Pancreas (tissue), 10 donors: Measurements from ENCODE around the gene ZMYND19. TPM values are rescaled to one million over a fixed set of nuclear protein-coding genes. Genes with fewer than 3 reads are reported as not detected.

Experiments used
- ATAC-seq, 4 donors: fragments of 200-7000 bp; cut with Tn5 transposase; one replicate each; pipeline versions ENCODE4 v1.8.0 to v1.9.1; 2020; ENCODE audit warnings: mild to moderate bottlenecking in 4 of 4, moderate library complexity in 4 of 4
- DNase-seq, 6 donors: peaks; one replicate each; pipeline ENCODE4 v3.0.0-alpha.2; 2020
- FAIRE-seq: peaks from 2 replicates; lab custom pipeline; 2012; peaks lifted over from hg19 to GRCh38; lab: Jason Lieb, UNC
- H3K27ac ChIP-seq, 4 donors: fragments of 200-600 bp; sonication (generic); 1 replicate in 3 of 4; 2 replicates in 1 of 4; pipeline versions ENCODE4 v1.5.0 to v1.8.0; 2020
- H3K27me3 ChIP-seq, 4 donors: fragments of 200-600 bp; one replicate each; pipeline ENCODE4 v1.8.0; 2021
- H3K36me3 ChIP-seq, 3 donors: fragments of 200-600 bp; sonication (generic) in 1 of 3; one replicate each; pipeline versions ENCODE4 v1.5.0 to v1.8.0; 2020 to 2021
- H3K4me1 ChIP-seq, 3 donors: fragments of 200-600 bp; one replicate each; pipeline ENCODE4 v1.8.0; 2021
- H3K4me3 ChIP-seq, 4 donors: fragments of 200-600 bp; sonication (generic) in 2 of 4; one replicate each; pipeline versions ENCODE4 v1.5.0 to v1.8.0; 2020 to 2021
- H3K9me3 ChIP-seq, 4 donors: fragments of 200-600 bp; one replicate each; pipeline ENCODE4 v1.8.0; 2021
- CTCF ChIP-seq, 4 donors: fragments of 200-600 bp; sonication (generic) in 3 of 4; IDR thresholded peaks; one replicate each; pipeline versions ENCODE4 v1.5.0 to v1.8.0; 2021; ENCODE audit warnings: antibody characterized with exemption in 4 of 4
- WGBS, 2 donors: extraction: QIAGEN DNeasy Blood & Tissue Kit; methylation state at CpG; one replicate each; pipeline ENCODE4 v1.1.7; 2013; 5-methylcytosine and 5-hydroxymethylcytosine counted together
- intact Hi-C, 3 donors: fragments of 100-400 bp; cut with DNase I; formaldehyde crosslinking; loops; one replicate each; pipeline versions ENCODE4 v1.11.1 to v1.14.2; 2022
- polyA plus RNA-seq, 2 donors: library from polyadenylated mRNA; stranded (reverse); fragments of 200-250 nt; gene quantifications; one replicate each; pipeline ENCODE4 v1.2.3, GENCODE V29; 2013
- total RNA-seq, 6 donors: library from RNA; stranded (reverse); fragmentation: NEBNext Ultra II Directional in 4 of 6; extraction: Animal tissue kit (Norgen Biotek cat#: 25700) in 4 of 6; gene quantifications; one replicate each; pipeline versions ENCODE4 v1.2.1 to v1.2.4, GENCODE V29; 2021 to 2023
- donor health status: healthy with polysubstance abuse.
- donor health status: DM: no; HTN: no; CAD: no; lungs with moderate emphysema.
- donor health status: DM: no; HTN: no; CAD: no.
- donor health status: control.
- donor health status: control.
- donor health status: Bipolar disorder and iron deficiency.
- donor health status: DM: yes; HTN: yes; CAD: no.
- donor health status: DM: no; HTN: no; CAD: no.
- donor health status: DM: no; HTN: no; CAD: no.
- donor health status: DM: yes; HTN: yes; CAD: no.

ZMYND19 gene
- total and polyA plus RNA-seq, 8 donors, result 6.1 to 18.6 (median 9.5) TPM

- WGBS, 2 donors, result 0% methylated on average over 36 to 58 of the region's 58 CpGs
- Histone ChIP-seq H3K4me1 (peaks cover 15 to 28% (median 16%) of the 10 kb centered on the region in 3 donors), H3K9me3 (no peaks in the 10 kb centered on the region), H3K27ac (peak overlapping the region in 3 of 4 donors; percentile 51 to 62 (median 58)), H3K27me3 (no peaks in the 10 kb centered on the region), H3K36me3 (peaks cover 0 to 7% (median 0%) of the 10 kb centered on the region in 3 donors), H3K4me3 (peak overlapping the region; percentile 53 to 84 (median 68))
- intact Hi-C loops, result no loop called here
- no peak for TF ChIP-seq CTCF (IDR thresholded peaks at IDR 0.05)
- peak in 5 of 6 donors; percentile 34 to 76 (median 68) for DNase-seq
- FAIRE-seq, result no peak
- peak in 2 of 4 donors; percentile 4 to 6 for ATAC-seq
Observed at GRCh38 chr9:137619240-137620047, 29.1 kb upstream of the ZMYND19 start.

GRCh38 chr9:137618105-137619067 lies 28.1 kb upstream of the ZMYND19 start, which contains the start of gene EHMT1:
Gene EHMT1 (plus strand): TSS chr9:137619005. CDS start chr9:137619029, 24 bp downstream.
- peaks cover 15 to 28% (median 16%) of the 10 kb centered on the region in 3 donors for H3K4me1 ChIP-seq
- FAIRE-seq, result no peak
- intact Hi-C loops, result no loop called here

GRCh38 chr9:137615387-137615871 lies 25.1 kb upstream of the ZMYND19 start:
- Histone ChIP-seq H3K27ac (no peak overlapping the region), H3K4me1 (peaks cover 33 to 38% (median 33%) of the 10 kb centered on the region in 3 donors), H3K36me3 (peaks cover 0 to 7% (median 0%) of the 10 kb centered on the region in 3 donors), H3K27me3 (no peaks in the 10 kb centered on the region), H3K9me3 (no peaks in the 10 kb centered on the region), H3K4me3 (no peak overlapping the region)
- ATAC-seq, result no peak
- WGBS, 2 donors, result 60 to 68% methylated on average over 19 of the region's 19 CpGs
- intact Hi-C loops, result no loop called here
- no peak for FAIRE-seq
- DNase-seq, result peak in 2 of 6 donors; percentile 30 to 76
- TF ChIP-seq CTCF (IDR thresholded peaks at IDR 0.05), result no peak

More at GRCh38 chr9:137618105-137619067, 28.1 kb upstream of the ZMYND19 start, which contains the start of gene EHMT1:
- 0% methylated on average over 77 to 94 of the region's 94 CpGs for WGBS, 2 donors
- TF ChIP-seq CTCF (IDR thresholded peaks at IDR 0.05), result no peak
- Histone ChIP-seq H3K36me3 (peaks cover 0 to 7% (median 0%) of the 10 kb centered on the region in 3 donors), H3K27ac (peak within 1 kb of the TSS; percentile 78 to 84 (median 82)), H3K4me3 (peak within 1 kb of the TSS; percentile 81 to 96 (median 89)), H3K27me3 (no peaks in the 10 kb centered on the region), H3K9me3 (no peaks in the 10 kb centered on the region)
- DNase-seq (peak; percentile 71 to 97 (median 92)), ATAC-seq (peak; percentile 76 to 94 (median 89))

DNA sequence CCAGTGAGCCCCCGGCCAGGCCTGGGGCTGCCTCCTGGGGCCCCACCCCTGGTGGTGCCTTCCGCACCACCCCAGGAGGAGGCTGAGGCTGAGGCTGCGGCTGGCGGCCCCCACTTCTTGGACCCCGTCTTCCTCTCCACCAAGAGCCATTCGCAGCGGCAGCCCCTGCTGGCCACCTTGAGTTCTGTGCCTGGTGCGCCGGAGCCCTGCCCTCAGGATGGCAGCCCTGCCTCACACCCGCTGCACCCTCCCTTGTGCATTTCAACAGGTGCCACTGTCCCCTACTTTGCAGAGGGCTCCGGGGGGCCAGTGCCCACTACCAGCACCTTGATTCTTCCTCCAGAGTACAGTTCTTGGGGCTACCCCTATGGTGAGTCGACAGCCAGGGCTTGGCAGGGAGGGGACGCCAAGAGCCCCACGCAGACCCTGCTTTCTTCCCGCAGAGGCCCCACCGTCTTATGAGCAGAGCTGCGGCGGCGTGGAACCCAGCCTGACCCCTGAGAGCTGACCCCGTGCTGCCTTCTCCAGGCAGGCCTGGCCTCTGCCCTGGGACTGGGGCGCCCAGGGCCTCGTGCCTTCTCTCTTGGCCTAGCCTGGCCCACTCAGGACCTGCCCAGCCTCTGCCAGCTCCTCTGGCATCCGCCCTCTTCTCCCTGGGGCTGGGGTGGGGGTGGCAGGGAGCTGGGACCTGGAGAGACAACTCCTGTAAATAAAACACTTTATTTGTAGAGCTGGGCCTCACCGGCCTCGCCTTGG lies 24.5 kb upstream of the ZMYND19 start:
- FAIRE-seq (no peak), DNase-seq (peak in 2 of 6 donors; percentile 22 to 76), ATAC-seq (no peak)
- H3K4me1 ChIP-seq, result peaks cover 26 to 32% (median 27%) of the 10 kb centered on the region in 3 donors
- no peak for TF ChIP-seq CTCF (IDR thresholded peaks at IDR 0.05)
- H3K36me3 ChIP-seq, result peaks cover 0 to 7% (median 0%) of the 10 kb centered on the region in 3 donors
- intact Hi-C loops, result no loop called here
- no peak overlapping the region for H3K4me3 ChIP-seq
- H3K27me3 ChIP-seq, result no peaks in the 10 kb centered on the region
- H3K9me3 ChIP-seq, result no peaks in the 10 kb centered on the region
- 83 to 89% methylated on average over 25 of the region's 25 CpGs for WGBS, 2 donors
- H3K27ac ChIP-seq, result peak overlapping the region in 1 of 4 donors; percentile 5
